NCI-H748 (cell line): ENCODE data around the gene GNB1.
"Not testable (repeated sequence)": the region's sequence is repeated elsewhere in the genome, so short reads cannot be mapped to it uniquely, and the experiment has no call there.

Experiments
- DNase-seq: peaks from one replicate; lab custom pipeline; 2025; ENCODE audit not compliant: unreplicated experiment; lab: John Stamatoyannopoulos, UW

GNB1 gene

GRCh38 chr1:1752190-1752589 is 138.7 kb downstream of the GNB1 start:
- DNase-seq: no peak

GRCh38 chr1:1749941-1750340 is 140.9 kb downstream of the GNB1 start:
- not testable (repeated sequence) for DNase-seq

DNA sequence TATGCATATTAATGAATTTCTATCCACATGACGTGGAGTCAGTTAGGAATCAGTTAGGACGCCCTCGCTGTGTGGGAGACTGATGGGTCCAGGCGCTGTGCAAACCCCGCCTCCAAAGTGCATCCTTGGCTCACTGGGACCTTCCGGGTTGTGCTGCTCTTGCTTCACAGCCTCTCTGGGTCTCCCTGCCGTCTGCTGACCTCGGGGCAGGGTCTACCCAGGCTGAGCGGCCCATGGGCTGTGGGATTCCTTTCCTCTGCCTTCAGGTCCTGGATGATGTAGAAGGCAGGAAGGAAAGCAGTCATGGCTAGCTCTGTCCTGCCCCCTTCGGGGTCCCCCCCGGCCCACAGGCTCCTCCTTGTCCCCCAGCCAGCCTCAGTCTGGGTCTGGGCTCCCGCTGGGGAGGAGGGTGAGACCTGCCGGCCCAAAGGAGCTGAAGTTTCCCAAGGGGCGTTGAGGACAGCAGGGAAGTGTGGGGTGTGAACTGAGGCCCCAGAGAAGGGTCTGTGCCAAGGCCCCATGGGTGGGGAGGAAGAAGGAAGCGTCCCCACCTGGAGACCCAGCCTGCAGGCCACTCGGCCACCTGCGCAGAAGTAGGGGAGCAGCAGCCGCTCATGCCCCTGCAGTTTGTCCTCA is 142.1 kb downstream of the GNB1 start:
- no peak for DNase-seq

DNA sequence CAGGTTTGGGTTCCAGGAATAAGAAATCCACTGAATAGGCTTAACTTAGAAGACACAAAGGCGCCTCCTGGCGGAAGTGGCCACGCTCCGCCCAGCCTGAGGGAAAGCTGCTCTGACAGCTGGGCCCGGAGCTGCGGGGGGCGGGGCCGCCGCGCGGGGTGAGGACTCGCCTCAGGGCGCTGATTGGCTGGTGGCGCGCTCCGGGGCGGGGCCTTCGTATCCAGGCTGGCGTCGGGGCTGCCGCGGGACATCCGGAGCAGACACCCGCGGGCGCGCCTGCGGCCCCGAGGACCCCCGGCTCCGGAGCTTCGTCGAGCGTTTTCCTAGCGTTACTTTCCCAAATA is 144.3 kb downstream of the GNB1 start:
- DNase-seq: not testable (repeated sequence)

- peak; percentile 2 for DNase-seq
Observed at GRCh38 chr1:1745651-1746565, 145.0 kb downstream of the GNB1 start.

DNA sequence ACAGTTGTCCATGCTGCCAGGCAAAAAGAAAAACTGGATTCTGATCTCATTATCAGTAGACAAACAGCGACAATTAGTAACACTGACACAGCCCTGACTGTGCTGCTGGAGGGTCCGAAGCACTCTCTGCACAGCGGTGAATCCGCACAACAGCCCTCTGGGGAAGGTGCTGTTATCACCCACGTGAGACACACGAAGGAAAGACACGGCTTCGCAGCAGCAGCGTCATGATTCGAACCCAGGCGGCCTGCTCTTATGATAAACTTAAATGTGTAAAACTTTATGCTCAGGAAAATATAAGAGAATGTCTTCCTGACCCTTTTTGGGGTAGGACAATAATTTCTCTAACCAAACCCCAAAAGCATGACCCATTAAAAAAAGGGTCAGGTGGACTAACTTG is 148.4 kb downstream of the GNB1 start:
- not testable (repeated sequence) for DNase-seq

DNA sequence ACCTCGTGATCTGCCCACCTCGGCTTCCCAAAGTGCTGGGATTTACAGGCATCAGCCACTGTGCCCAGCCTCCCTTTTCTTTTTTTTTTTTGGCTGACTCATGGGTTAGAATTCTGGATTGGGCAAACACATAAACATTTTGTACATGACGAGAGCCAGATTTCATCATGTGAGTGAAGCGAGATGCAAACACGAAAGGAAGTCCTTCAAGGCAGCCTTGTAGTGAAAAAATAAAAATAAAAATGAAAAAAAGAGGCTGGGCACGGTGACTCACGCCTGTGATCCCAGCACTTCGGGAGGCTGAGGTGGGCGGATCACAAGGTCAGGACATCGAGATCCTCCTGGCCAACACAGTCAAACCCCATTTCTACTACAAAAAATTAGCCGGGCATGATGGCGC is 149.9 kb downstream of the GNB1 start:
- DNase-seq: not testable (repeated sequence)

DNA sequence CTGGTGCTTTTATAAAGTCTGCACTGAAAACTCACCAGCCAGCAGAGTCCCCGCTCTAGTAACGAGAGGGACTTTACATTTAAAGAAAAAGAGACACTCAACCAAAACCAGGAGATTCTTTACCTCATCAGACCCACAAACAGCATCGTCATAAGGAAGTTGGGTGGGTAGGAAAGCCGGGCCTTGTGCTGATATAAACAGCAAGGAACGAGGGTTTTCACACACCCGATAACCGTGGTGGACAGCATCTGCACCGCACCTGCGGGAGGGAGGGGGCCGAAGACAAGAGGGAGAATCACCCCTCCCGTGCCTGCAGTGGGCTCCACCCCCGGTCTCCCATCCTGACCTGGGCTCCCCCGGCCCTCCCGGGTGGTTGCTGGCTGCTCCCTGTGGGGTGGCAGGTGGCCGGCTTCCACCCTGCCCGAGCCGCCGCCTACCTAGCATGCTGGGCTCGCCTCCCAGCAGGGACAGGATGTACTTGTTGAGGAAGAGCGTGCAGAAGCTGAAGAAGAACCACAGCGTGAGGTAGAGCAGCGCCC is 152.0 kb downstream of the GNB1 start:
- DNase-seq: not testable (repeated sequence)

- DNase-seq: not testable (repeated sequence)
Observed at GRCh38 chr1:1737675-1738590, 153.0 kb downstream of the GNB1 start.
